COR-L47 (cell line): ENCODE data around the gene SPATA20.

Experiments used
- DNase-seq: peaks from one replicate; lab custom pipeline; 2025; lab: John Stamatoyannopoulos, UW

SPATA20 gene

DNA sequence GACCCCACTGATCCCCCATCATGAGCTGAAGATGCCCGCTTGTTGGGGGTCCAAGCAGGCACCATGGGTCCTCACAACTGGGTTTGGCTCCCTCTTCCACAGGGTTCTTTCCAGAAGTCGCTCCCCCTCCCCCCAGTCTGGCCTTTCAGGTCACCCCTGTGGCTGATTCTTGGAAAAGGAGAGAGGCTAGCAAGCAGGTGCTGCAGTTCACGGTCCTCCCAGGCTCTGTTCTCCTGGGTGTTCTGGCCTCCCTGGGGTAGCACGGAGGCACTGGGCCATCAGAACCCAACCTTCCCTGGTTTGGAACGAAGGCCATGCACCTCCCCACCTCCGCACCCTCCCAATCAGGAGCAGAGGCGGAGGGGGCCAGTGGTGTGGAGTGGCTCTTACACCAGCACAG, 32.4 kb downstream of the SPATA20 start:
- no peak for DNase-seq

DNA sequence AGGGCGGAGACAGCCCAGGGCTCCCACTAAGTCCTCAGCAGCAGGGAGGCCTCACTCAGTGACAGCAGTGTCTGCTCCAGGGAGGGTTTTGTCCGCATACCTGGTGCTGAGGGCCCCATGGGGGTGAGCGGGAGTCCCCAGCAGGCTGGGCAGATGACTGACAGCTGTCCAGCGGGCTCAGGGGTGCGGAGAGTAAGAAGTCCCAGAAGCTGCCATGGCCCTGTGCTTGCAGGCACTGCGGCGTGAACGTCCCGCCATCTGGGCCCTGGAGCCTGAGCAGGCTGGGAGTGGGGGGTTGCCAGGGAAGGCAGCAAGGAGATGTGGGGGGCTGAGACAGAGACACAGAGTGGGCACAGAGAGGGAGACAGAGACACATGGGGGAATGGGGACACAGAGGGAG, 33.7 kb downstream of the SPATA20 start:
- DNase-seq, result no peak

DNA sequence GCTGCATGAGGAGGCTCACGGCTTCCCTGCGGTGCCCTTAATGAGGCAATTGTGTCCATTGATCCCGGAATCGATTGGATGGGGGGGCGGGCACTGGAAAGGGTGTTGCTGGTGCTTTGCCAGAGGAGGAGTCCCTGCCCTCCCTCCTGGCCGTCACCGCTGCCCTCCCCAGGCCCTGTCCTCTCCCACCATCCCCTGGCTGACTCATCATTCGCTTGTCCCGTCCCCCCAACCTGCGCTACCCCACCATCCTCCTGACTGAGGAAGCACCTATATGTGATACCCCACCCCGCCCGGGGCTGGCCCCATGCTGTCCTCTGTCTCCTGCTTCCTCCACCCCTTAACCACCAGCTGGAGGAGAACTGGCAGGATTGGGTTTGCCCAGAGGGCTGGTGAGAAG, 34.3 kb downstream of the SPATA20 start:
- DNase-seq, result no peak

DNA sequence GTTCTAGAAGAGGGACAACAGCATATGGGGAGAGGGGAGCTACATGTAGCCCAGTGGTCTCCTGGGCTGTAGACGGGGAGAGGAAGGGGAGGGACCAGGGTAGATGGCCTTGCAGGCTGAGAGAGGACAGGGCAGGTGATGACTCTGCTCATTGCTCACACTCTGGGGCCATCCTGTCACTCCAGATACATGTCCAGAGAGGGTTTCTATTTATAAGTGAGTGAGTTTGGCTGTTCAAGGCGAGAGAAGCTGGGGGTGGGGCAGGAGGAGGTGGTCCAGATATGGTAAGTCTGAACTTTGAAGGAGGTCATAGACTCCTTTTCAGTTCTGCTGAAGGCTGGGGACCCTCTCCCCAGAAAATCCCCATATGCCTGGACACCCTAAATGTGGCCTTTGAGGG, 35.8 kb downstream of the SPATA20 start:
- DNase-seq, result no peak

DNA sequence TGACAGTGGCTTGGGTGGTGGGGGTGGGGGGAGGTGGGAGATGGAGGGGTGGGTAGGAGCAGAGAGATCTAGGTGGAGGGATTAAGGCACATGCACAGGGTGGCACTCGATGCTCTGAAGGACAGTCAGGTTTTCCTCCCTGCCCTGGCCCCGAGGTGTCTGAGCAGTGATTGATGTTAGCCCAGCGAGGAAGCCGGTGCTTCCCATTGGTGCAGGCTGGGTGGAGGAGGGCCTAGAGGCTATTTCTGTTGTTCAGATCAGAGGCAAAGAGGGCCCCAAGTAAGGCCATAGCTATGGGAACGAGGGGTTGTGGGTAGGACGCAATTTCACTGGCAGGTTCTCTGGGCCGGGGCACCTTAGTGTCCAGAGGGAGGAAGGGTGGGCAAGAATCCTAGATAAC, 36.7 kb downstream of the SPATA20 start:
- no peak for DNase-seq

DNA sequence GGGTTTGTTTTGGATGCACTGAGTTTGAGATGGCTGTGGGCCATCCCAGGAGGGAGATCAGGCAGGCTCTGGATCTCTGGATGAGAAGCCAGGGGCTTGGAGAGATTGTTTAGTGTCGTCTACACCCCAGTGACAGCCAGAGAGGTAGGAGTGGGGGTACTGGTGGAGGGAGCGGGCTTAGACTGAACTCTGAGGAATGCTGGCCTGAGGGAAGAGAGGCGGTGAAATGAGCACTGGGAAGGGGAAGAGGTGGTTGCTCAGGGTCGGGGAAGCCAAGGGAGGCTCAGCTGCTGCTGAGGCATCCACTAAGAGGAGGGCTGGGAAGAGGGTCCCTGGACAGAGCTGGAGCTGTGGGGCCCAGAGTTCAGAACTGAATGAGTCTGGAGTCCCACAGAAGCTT, 37.1 kb downstream of the SPATA20 start:
- no peak for DNase-seq

DNA sequence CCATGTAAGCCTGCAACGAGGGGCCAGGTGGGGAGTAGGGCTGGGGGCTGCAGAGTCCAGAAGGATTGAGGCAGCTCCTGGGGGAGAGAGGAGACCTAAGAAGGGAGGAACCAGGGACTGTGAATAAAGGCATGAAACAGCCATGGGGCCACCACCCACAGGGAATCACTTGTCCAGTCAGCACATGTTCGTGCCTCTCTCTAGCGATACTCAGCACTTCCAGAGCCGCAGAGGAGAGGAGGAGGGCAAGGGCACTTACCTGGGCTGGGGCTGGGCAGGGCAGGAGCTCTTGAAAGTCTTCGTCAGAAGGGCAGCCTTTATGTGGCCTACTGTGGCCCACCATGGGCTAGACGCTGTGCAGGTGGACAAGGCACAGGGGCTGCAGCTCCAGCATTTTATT, 37.8 kb downstream of the SPATA20 start:
- no peak for DNase-seq

DNA sequence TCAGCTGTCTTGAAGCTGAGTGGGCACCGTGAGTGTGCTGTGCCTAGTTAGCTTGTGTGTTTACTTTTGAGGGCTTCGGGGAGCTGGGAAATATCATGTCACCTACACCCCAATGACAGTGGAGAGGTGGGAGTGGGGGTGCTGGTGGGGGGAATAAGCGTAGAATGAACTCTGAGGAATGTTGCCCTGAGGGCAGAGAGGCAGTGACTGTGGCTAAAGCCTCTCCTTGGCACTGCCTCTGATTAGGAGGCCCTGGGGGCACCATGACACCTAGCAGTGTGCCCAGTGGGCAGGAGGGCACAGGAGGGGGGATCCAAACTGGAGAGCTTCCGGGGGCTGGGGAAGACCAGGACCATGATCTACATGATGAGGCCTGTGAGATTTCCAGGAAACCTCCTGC, 38.4 kb downstream of the SPATA20 start:
- no peak for DNase-seq

DNA sequence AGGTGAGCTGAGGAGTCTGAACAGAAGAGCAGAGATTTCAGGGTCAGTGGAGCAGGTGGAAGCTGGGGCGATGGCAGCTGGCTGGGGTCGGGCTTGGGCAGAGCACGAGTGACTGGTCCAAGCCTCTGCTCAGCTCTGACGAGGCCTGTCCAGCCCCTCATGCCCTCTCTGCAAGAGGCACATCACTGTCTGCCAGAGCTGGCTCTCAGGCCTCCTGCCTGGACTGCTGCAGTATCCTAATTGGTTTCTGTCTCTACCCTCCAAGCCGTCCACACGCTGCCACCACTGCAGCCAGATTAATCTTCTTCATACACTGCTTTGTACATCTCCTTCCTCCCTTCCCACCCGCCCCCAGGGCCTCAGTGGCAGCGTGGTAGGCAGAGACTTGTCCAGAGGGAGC, 38.9 kb downstream of the SPATA20 start:
- no peak for DNase-seq

DNA sequence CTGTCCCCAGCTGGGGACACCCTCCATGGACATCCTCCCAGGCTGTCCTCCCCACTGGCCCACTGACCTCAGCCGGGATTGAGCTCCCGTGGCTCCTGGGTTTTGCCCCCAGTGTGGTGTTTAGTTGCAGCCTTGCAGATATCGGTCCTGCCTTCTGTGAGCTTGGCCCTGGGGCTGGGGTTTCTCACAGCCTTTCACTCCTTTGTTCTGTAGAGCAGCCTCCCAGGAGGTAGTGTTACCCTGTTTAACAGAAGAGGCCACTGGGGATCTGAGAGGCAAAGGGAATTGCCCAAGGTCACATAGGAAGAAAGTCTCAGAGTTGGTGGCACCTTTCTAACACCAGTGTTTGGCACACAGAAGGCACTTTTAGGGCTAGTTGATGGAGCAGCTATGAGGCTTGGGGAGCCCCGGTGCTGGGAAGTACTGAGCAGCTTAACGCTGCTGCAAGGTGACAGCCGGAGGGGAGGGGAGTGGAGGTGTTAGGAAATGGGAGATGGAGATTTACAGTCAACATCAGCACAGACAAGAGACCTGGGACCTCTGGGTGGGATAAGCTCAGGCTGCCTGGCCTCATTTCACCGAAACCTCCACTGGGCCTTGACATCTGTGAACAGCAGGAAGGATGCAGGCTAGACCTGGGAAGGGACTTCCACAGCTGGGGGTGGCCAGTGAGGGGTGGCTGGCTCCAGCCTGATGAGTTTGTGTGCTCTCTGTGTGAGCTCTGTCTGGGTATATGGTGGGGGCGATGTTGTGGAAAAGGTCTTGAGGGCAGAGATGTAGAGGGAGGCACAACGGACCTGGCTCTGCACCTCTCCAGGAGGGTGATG, 39.7 kb downstream of the SPATA20 start:
- DNase-seq, result no peak

DNA sequence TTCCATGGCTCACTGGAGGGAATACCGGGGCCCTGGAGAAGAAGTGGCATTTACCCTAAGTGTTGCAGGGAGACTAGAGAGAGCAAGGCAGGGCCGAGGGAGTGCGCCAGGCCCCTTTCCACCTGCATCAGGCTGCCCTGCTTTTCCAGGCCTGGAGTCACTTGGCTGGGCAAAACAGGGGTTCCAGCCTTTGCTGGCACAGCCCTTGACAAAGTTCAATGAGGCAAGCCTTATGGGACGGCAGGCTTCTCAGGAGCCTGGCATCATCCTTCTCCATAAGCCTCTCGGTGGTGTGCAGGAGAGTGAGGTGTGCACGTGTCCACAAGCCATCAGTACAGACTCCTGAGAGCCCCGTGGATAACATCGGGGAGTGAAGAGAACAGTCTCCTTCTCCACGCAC, 40.6 kb downstream of the SPATA20 start:
- no peak for DNase-seq

DNA sequence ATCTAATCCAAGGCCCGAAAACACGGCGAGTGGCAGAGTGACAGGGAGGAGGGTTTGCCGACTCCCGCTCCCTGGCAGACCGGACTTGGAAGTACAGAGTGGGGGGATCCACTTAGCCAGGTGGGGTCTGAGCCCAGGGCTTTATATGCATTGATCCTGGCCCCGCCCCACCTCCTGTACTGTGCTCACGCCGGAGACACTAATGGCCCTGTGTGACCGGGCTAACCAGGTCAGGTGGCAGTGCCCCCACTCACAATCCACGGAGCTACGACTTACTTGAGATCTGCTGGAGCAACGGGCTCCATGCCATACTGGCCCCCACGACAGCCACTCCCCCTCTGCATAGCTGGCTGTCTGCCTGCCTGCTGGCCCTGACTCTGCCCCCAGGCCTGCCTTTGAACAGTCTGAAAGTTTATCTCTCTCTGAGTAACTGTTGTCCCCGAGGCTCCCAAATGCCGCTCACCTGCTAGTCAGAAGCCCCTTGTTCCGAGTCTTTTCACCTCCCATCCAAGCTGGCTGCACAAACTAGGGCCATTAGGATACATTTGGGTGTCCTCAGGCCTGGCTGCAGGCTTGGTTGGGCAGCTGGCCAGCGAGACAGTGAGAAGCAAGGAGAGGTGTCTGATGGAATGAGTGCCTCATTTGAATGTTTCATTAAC, 41.5 kb downstream of the SPATA20 start:
- DNase-seq, result no peak

DNA sequence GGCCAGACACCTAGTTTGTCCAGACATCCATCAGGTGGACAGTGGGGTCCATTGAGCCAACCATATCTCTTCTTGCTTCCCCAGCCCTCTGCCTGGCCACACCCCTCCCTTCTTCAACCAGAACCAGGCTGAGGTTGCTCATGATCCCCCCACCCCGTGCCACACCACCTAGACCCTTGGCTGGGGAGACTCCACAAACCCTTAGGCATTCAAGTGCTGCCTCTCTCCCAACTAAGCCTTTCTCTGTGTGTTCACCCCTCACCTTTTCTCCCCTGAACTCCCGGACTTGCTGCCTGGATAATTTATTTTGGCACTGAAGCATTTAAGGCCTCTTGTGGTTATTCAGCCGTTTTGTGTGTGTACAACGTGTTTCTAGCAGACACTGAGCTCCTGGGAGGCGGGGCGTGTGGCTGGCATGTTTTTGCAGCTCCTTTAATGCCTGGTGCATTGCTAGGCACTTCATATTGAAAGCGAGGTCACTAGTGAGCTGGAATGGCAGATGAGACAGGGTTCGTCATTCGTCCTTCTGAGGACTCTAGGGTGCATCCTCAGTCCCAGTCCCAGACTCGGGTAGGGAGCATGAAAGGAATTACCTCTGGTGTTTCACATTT, 42.2 kb downstream of the SPATA20 start:
- no peak for DNase-seq

DNA sequence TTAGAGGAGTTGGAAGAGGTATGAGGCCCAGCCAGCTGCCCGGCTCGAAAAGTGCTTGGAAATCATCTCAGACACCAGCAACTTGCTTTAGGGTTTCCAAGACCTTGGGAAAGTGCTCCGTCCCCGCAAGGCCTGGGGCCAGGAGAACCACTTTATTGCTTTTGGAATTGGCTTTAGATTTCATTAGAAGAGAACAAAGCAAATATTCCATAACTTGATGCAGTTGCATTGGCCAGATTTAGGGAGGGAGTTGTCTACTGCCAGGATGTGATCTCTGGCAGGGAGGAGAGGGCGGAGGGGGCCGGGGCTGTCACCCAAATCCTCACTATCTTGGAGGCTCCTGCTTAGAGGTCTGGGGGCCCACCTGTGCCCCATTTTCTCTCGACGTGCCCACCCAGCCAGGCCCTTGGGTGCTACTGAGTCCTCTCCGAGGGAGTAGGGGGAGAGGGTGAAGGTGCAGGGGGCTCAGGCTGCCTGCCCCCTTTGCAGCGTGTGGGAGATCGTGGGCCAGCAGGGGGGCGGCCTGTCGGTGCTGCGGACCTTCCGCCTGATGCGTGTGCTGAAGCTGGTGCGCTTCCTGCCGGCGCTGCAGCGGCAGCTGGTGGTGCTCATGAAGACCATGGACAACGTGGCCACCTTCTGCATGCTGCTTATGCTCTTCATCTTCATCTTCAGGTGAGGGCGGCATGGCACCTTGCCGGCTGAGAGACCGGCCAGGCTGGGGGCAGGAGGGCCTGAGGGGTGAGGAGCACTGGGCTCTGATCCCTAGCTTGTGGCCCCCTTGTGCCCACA, 44.2 kb downstream of the SPATA20 start:
- no peak for DNase-seq

DNA sequence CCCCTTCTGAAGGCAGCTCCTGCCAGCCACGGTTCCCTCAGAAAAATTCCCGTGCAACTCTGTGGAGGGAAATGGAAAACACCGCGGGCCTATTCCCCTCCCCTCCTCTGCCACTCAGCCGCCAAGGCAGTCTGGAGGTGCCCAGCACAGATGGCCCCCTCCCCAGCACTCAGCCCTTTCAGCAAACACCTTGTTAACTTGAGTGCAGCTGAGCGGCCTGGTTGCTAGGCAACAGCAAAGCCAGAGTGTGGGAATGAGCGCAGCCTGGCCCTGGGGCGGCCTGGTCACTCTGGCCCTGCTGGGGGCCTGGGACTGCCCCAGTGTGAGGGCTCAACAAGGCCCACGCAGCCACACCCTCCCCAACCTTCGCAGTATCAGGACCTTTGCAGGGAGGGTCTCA, 46.3 kb downstream of the SPATA20 start:
- peak; percentile 71 for DNase-seq

DNA sequence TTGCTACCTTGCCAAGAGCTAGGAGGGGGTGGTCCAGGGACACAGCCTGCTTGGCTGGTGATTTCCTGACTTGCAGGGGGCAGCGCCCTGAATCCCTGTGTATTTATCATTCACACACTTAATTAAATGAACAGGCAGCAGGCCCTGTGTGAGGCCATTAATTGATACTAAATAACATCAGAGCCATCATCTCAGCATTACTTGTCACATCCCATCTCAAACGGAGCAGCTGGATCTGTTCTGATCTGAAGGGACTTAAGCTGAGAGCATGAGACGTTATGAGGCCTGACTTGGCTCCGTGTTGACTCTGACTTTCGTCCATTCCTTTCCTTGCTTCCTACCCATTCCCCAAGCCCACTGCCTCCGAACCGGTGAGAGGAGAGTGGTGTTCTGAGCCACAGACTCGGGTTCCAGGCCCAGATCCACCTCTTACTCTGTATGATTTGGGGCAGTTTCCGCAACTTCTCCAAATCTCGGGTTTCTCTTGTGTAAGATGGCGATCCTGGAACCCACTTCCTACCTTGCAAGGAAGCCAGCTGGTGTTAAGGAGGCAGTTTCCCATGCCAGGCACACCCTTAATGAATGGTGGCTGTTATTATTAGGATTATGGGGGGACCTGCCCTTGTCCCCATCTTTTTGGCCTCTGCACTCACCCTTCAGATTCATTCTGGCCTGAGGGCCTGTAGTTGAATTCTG, 47.3 kb downstream of the SPATA20 start:
- DNase-seq, result no peak

DNA sequence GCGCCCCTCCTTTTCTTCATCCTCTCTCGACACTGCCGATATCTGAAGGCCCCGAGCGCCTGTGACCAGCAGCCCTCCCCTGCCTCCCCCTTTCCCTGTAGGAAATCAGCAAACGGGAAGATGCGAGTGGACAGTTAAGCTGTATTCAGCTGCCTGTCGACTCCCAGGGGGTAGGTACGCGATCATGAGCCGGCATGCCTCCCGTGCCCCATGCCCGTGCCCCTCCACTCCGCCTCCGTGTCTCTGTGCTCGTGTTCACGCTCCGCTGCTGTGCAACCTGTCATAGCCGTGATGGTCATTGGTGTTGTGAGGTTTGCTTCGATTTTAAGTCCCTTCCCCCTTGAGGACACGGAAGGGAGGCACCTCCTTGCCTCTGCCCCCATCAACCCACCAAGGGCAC, 47.9 kb downstream of the SPATA20 start:
- DNase-seq, result no peak

DNA sequence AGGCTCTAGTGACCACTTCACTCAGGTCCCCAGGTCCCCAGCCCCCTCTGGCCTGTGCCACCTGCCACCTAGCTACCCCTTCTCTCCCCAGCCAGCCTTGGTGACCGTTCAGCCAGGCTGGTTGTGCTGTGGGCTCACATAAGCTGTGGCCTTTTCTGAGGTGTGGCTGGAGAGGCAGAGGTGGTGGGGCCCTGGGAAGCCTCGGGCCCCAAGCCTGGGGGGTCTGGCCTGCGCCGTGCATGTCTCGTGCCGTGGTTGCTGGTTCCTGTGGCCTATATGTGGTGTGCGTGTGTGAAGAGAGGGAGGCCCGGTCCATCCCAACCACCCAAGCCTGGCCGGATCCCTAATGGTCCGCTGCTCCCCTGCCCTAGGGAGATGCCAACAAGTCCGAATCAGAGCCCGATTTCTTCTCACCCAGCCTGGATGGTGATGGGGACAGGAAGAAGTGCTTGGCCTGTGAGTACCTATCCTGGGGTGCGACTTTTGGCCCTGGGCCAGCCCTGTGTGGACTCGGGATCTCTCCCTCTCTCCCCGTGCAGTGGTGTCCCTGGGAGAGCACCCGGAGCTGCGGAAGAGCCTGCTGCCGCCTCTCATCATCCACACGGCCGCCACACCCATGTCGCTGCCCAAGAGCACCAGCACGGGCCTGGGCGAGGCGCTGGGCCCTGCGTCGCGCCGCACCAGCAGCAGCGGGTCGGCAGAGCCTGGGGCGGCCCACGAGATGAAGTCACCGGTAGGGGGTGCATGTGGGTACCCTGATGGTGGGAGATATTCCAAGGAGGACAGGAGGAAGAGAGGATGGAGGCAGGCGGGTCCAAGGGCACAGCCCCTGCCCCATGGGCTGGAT, 49.4 kb downstream of the SPATA20 start:
- no peak for DNase-seq

DNA sequence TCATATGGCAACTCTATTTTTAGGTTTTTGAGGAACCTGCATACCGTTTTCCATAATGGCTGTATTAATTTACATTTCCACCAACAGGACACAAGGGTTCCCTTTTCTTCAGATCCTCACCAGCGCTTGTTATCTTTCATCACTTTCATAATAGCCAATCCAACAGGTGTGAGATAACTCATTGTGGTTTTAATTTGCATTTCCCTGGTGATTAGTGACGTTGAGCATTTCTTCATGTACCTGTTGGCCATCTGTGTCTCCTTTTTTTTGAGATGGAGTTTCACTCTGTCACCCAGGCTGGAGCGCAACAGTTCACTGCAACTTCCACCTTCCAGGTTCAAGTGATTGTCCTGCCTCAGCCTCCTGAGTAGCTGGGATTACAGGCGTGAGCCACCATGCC, 51.5 kb downstream of the SPATA20 start:
- no peak for DNase-seq

DNA sequence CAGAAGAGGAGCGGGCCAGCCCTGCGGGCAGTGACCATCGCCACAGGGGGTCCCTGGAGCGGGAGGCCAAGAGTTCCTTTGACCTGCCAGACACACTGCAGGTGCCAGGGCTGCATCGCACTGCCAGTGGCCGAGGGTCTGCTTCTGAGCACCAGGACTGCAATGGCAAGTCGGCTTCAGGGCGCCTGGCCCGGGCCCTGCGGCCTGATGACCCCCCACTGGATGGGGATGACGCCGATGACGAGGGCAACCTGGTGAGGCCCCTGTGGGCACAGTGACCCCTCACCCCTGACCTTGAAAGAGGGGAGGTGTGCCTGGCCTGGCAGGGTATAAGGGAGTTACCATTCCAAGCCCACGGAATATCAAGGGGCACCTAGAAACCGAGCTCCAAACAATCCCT, 52.6 kb downstream of the SPATA20 start:
- DNase-seq, result no peak

DNA sequence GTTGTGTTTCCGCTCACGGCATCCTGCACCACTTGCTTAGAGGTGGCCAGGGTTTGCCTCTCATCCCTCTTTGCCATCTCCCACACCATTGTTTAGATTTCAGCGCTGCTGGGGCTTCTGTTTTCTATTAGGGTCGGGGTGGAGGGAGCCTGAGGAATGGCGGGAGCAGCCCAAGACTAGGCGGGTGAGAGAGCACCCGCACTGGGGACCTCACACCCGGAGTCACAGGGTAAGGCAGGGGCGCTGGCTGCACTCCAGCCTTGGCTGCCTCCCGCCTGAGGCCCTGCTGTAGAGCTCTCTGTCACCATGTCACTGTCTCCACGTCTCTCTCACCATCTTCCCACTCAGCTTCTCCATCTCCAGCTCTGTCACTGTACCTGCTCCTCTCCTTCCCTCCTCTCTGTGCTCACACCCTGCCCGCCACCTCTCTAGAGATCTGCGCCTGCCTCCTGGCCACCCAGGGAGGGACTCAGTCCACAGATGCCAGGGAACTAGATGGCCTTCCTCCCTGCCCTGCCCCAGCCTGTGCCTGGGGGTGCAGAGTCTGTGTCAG, 54.9 kb downstream of the SPATA20 start:
- no peak for DNase-seq
